CD4-positive, alpha-beta T cell treated with Interleukin-12 subunit alpha and Interleukin-12 subunit beta, for 1 hour (primary cell): ENCODE data around the gene LAMA4.

Experiments
- DNase-seq: peaks from one replicate; pipeline ENCODE4 v3.0.0-alpha.2; 2020

LAMA4 gene

GRCh38 chr6:112065426-112065986 is 188.9 kb downstream of the LAMA4 start:
- DNase-seq, result no peak

- DNase-seq, result no peak
These were observed 191.4 kb downstream of the LAMA4 start for GRCh38 chr6:112062966-112063365.

GRCh38 chr6:112061605-112062004 is 192.8 kb downstream of the LAMA4 start:
- no peak for DNase-seq
